A549 (cell line): ENCODE measurements around the gene SEC14L3. TPM values are rescaled to one million over a fixed set of nuclear protein-coding genes. Genes with fewer than 3 reads are reported as not detected.
A peak's percentile ranks its signal among the peaks of the same experiment; 100 is the strongest.

Experiments
- ATAC-seq, 2 experiments: fragments of 200-7000 bp in 1 of 2; fragments of >200 bp in 1 of 2; cut with Nextera tagmentation in 1 of 2; cut with Tn5 transposase in 1 of 2; 3 replicates each; pipeline versions ENCODE4 v1.8.0 to v1.9.1; 2018 to 2020; ENCODE audit warnings: mild to moderate bottlenecking in 1 of 2, moderate library complexity in 1 of 2
- CTCF ChIA-PET: fragments of 300-600 bp; sonication (Branson Sonifier 250); formaldehyde crosslinking; extraction: SDS; loops from one replicate; lab custom pipeline; 2021; ENCODE audit warnings: antibody characterized with exemption, inconsistent platforms; lab: Yijun Ruan, JAX
- POLR2A ChIA-PET: fragments of 350-600 bp; formaldehyde crosslinking; extraction: SDS; loops from one replicate; lab custom pipeline; 2021; ENCODE audit warnings: antibody characterized with exemption, inconsistent platforms; lab: Yijun Ruan, JAX
- DNase-seq, 2 experiments: peaks; one replicate each; pipeline versions ENCODE4 v3.0.0 to v3.0.0-alpha.2; 2011 to 2016; ENCODE audit warnings: low read depth in 1 of 2, low spot score in 1 of 2
- FAIRE-seq: peaks from 2 replicates; lab custom pipeline; 2011; peaks lifted over from hg19 to GRCh38; lab: Jason Lieb, UNC
- H3K27ac ChIP-seq, 2 experiments: fragments of >200 bp; sonication (Bioruptor Twin); formaldehyde crosslinking; 3 replicates each; pipeline ENCODE4 v1.5.1; 2016 to 2017
- H3K4me1 ChIP-seq: fragments of >200 bp; sonication (Bioruptor Twin); formaldehyde crosslinking; 3 replicates; pipeline ENCODE4 v1.6.1; 2016
- H3K4me2 ChIP-seq: fragments of >200 bp; sonication (Bioruptor Twin); formaldehyde crosslinking; 3 replicates; pipeline ENCODE4 v1.6.1; 2016
- H3K4me3 ChIP-seq: fragments of >200 bp; sonication (Bioruptor Twin); formaldehyde crosslinking; 3 replicates; pipeline ENCODE4 v1.5.1; 2016
- H3K9me3 ChIP-seq: fragments of >200 bp; sonication (Bioruptor Twin); formaldehyde crosslinking; 3 replicates; pipeline ENCODE4 v1.6.1; 2016
- ATOH8 ChIP-seq: fragments of 250-450 bp; sonication (Bioruptor Pico); IDR thresholded peaks from 2 replicates; pipeline ENCODE4 v1.5.0; 2020; ENCODE audit warnings: low read depth, mild to moderate bottlenecking, moderate library complexity
- BCL3 ChIP-seq: fragments of >200 bp; sonication (Bioruptor Twin); formaldehyde crosslinking; IDR thresholded peaks from 3 replicates; pipeline ENCODE4 v1.6.1; 2016
- CHD4 ChIP-seq: fragments of 200-600 bp; sonication (generic); IDR thresholded peaks from 2 replicates; pipeline ENCODE4 v1.6.1; 2016; ENCODE audit warnings: antibody characterized with exemption, mild to moderate bottlenecking, borderline replicate concordance
- EHMT2 ChIP-seq: fragments of 200-600 bp; sonication (generic); IDR thresholded peaks from 2 replicates; pipeline ENCODE4 v1.6.1; 2016; ENCODE audit warnings: antibody characterized with exemption, low read depth, mild to moderate bottlenecking, moderate library complexity
- ESRRA ChIP-seq: fragments of 150-350 bp; IDR thresholded peaks from 2 replicates; pipeline ENCODE4 v1.6.1; 2014; ENCODE audit warnings: mild to moderate bottlenecking, low read length, borderline replicate concordance
- FOSB ChIP-seq: fragments of 250-450 bp; sonication (Bioruptor Pico); IDR thresholded peaks from 2 replicates; pipeline ENCODE4 v1.5.0; 2020; ENCODE audit warnings: mild to moderate bottlenecking, moderate library complexity
- FOSL2 ChIP-seq, 2 experiments: fragments of 450-650 bp in 1 of 2; fragments of >200 bp in 1 of 2; sonication (Bioruptor Twin) in 1 of 2; formaldehyde crosslinking; IDR thresholded peaks; 2 replicates each; pipeline versions ENCODE4 v1.5.0 to v1.6.1; 2016 to 2020; ENCODE audit warnings: mild to moderate bottlenecking in 1 of 2, moderate library complexity in 1 of 2
- FOXS1 ChIP-seq: fragments of 250-450 bp; sonication (Bioruptor Pico); IDR thresholded peaks from 2 replicates; pipeline ENCODE4 v1.5.0; 2020; ENCODE audit warnings: mild to moderate bottlenecking, moderate library complexity
- HDAC2 ChIP-seq: fragments of 200-600 bp; sonication (generic); IDR thresholded peaks from 2 replicates; pipeline ENCODE4 v1.6.1; 2016
- HEYL ChIP-seq: fragments of 250-450 bp; sonication (Bioruptor Pico); IDR thresholded peaks from 2 replicates; pipeline ENCODE4 v1.8.0; 2021; ENCODE audit warnings: mild to moderate bottlenecking, moderate library complexity
- KDM1A ChIP-seq: fragments of 200-600 bp; sonication (generic); IDR thresholded peaks from 2 replicates; pipeline ENCODE4 v1.6.1; 2016; ENCODE audit warnings: low read depth, mild to moderate bottlenecking
- MAFK ChIP-seq: fragments of 450-650 bp; IDR thresholded peaks from 2 replicates; pipeline ENCODE4 v1.6.1; 2014; ENCODE audit not compliant: partially characterized antibody
- MAZ ChIP-seq: fragments of 150-350 bp; IDR thresholded peaks from 2 replicates; pipeline ENCODE4 v1.6.1; 2014; ENCODE audit warnings: antibody characterized with exemption, low read depth, low read length, borderline replicate concordance
- POLR2A ChIP-seq: IDR thresholded peaks from 2 replicates; pipeline ENCODE4 v1.6.1; 2012; ENCODE audit warnings: mild to moderate bottlenecking, low read length
- POLR2AphosphoS2 ChIP-seq: conservative IDR thresholded peaks from 2 replicates; pipeline ENCODE4 v1.6.1; 2012; ENCODE audit warnings: low read length, improper control_type of control experiment, inconsistent platforms
- RAD21 ChIP-seq, 2 experiments: fragments of >200 bp in 1 of 2; sonication (Bioruptor Twin) in 1 of 2; formaldehyde crosslinking in 1 of 2; IDR thresholded peaks in 1 of 2; conservative IDR thresholded peaks in 1 of 2; 2 replicates in 1 of 2; 3 replicates in 1 of 2; pipeline ENCODE4 v1.6.1; 2012 to 2018; ENCODE audit warnings: inconsistent platforms in 1 of 2
- RFX5 ChIP-seq: fragments of 450-650 bp; IDR thresholded peaks from 2 replicates; pipeline ENCODE4 v1.7.1; 2014; ENCODE audit warnings: antibody characterized with exemption, mild to moderate bottlenecking, moderate library complexity
- SMC3 ChIP-seq: fragments of >200 bp; sonication (Bioruptor Twin); formaldehyde crosslinking; IDR thresholded peaks from 3 replicates; pipeline ENCODE4 v1.6.1; 2018; ENCODE audit warnings: inconsistent platforms
- TFCP2L1 ChIP-seq: fragments of 250-450 bp; sonication (Bioruptor Pico); IDR thresholded peaks from 2 replicates; pipeline ENCODE4 v1.5.0; 2021; ENCODE audit warnings: mild to moderate bottlenecking
- WGBS: methylation state at CpG from one replicate; pipeline ENCODE4 v1.1.6; 2017; ENCODE audit errors: missing lambda C conversion rate; 5-methylcytosine and 5-hydroxymethylcytosine counted together
- polyA plus RNA-seq, 4 experiments: library from polyadenylated mRNA; depleted of rRNA in 3 of 4; stranded (reverse); fragments of >200 nt; fragmentation: RNase III in 1 of 4; extraction: RNeasy Plus Mini Kit Qiagen cat#74134 plus additional on column Dnase treatment in 1 of 4; gene quantifications; 2 replicates in 3 of 4; 3 replicates in 1 of 4; pipeline ENCODE4 v1.2.3, GENCODE V29; 2011 to 2017
- TF ChIP-seq, protein P1 (sequence below): fragments of 450-650 bp; IDR thresholded peaks from 2 replicates; pipeline ENCODE4 v1.6.1; 2014; ENCODE audit warnings: antibody characterized with exemption

SEC14L3 gene
- polyA plus RNA-seq, 2 of the 4 experiments (the other 2 are of a cell fraction) = 0.04 TPM; not detected in 1

DNA sequence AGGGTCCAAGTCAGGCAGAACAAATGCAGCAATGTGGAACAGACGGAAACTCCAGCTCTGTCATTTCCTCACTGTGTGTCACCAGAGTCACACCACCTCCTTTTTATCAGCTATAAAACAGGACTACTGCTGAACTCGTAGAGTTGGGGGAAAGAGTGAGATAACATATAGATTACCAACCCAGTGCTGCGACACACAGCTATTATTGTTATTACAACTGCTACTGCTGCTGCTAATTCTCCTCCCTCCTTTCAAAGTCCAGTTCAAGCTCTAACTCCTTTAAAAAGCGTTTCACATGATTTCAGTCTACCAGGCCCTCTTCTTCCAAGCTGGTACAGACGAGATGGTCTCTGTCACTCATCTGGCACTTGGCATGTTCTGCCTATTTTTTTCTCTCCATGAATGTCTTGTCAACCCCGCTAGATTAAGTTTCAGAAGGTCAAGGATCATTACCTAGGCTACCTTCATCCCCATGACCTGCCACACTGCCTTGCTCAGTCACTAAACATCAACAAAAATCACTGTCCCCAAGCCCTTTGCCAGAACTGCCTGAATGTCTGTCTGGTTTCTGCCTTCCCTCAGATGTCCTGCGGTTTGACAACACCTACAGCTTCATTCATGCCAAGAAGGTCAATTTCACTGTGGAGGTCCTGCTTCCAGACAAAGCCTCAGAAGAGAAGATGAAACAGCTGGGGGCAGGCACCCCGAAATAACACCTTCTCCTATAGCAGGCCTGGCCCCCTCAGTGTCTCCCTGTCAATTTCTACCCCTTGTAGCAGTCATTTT is 49.9 kb downstream of the SEC14L3 start:
- TF ChIP-seq CHD4 (no peak), POLR2AphosphoS2 (no peak)
- no peak for DNase-seq
- WGBS = 35% methylated on average over 8 of the region's 8 CpGs
- no peak for FAIRE-seq
- H3K27ac ChIP-seq = peak overlapping the region; percentile 97
- H3K4me3 ChIP-seq = peak overlapping the region; percentile 58; the same call in 2 of the 3 replicates
- no peaks in the 10 kb centered on the region for H3K9me3 ChIP-seq
- CTCF ChIA-PET = interaction anchor here (0.7 to 2.9 kb wide), 6 partner anchors 9 to 34 kb away, joined by 3 to 15 read pairs (median 4); partner anchors contain the start of genes RNF215 and SEC14L2
- H3K4me2 ChIP-seq = peak overlapping the region; percentile 87
- ATAC-seq = no peak
- H3K4me1 ChIP-seq = peaks cover 57% of the 10 kb centered on the region
- POLR2A ChIA-PET = interaction anchor here (1.3 to 3.1 kb wide), 3 partner anchors 8 to 35 kb away, joined by 6 to 12 read pairs (median 9); partner anchors contain the start of genes RNF215 and SEC14L2

GRCh38 chr22:30420347-30421125 is 51.3 kb downstream of the SEC14L3 start:
- H3K4me1 ChIP-seq = peaks cover 69% of the 10 kb centered on the region

DNA sequence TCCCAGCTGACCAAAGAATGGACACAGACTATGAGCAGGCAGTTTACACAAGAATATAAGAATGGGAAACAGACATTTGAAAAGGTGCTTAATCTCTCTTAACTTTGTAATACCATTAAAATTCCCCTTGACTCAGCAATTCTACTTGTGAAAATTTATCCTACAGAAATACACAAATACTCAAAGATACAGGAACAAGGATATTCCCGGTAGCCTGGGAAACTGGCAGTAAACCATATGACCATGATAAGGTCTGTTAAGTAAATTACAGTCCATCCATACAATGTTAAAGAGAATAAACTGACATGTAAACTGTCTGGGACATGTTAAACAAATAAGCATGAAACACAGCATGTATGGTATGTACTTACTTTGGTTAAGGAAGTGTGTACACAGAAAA is 55.0 kb downstream of the SEC14L3 start:
- no peak for ATAC-seq
- Histone ChIP-seq H3K4me1 (peaks cover 52% of the 10 kb centered on the region), H3K4me3 (no peak overlapping the region), H3K9me3 (no peaks in the 10 kb centered on the region)
- ChIA-PET POLR2A (no interaction called here), CTCF (no interaction called here)
- DNase-seq = no peak
- 86% methylated on average over 1 of the region's 1 CpG for WGBS
- FAIRE-seq = no peak
- TF ChIP-seq FOXS1 = no peak
- TF ChIP-seq MAFK = peak; percentile 85
- TF ChIP-seq FOSB (CRISPR knock-in tag) = no peak
- TF ChIP-seq, all 56 proteins: peak for 1
- Histone ChIP-seq H3K4me2 (peak overlapping the region; percentile 37; the same call in 2 of the 3 replicates), H3K27ac (peak overlapping the region; percentile 30 to 65; a peak in 5 of 6 replicates)

More at GRCh38 chr22:30420347-30421125, 51.3 kb downstream of the SEC14L3 start:
- no peak overlapping the region for H3K4me3 ChIP-seq
- TF ChIP-seq FOSL2 (IDR thresholded peaks at IDR 0.05) (no peak), FOSL2 (CRISPR knock-in tag; IDR thresholded peaks at IDR 0.05) (0 out of 2 replicates have a peak, but pooled peaks have one; percentile 10), RFX5 (no peak)
- peak overlapping the region; percentile 87 for H3K4me2 ChIP-seq
- no peak for FAIRE-seq
- ChIA-PET CTCF (interaction anchor here (1.1 to 1.8 kb wide), 2 partner anchors 7 to 13 kb away, joined by 3 to 5 read pairs; no protein-coding TSS in a partner anchor), POLR2A (no interaction called here)
- H3K9me3 ChIP-seq = no peaks in the 10 kb centered on the region
- ATAC-seq = no peak
- peak overlapping the region; percentile 97 for H3K27ac ChIP-seq
- WGBS = 38% methylated on average over 6 of the region's 6 CpGs
- DNase-seq = peak in 1 of 2 experiments; percentile 61

- CTCF ChIA-PET = no interaction called here
- peaks cover 47% of the 10 kb centered on the region for H3K4me1 ChIP-seq
- POLR2A ChIA-PET = no interaction called here
These were observed 55.4 kb downstream of the SEC14L3 start for GRCh38 chr22:30416403-30416802.

More at GRCh38 chr22:30416403-30416802, 55.4 kb downstream of the SEC14L3 start:
- Histone ChIP-seq H3K4me2 (peak overlapping the region; percentile 37; the same call in 2 of the 3 replicates), H3K9me3 (no peaks in the 10 kb centered on the region), H3K4me3 (no peak overlapping the region), H3K27ac (peak overlapping the region; percentile 30 to 65; a peak in 5 of 6 replicates)
- DNase-seq = peak in 1 of 2 experiments; percentile 46
- peak in 1 of 2 experiments; percentile 48; a peak in 2 of 6 replicates for ATAC-seq
- no peak for FAIRE-seq
- TF ChIP-seq ESRRA (no peak), TFCP2L1 (no peak), EHMT2 (no peak), HEYL (no peak), MAFK (no peak), HDAC2 (no peak), BCL3 (no peak), MAZ (no peak), SMC3 (no peak), POLR2A (no peak), KDM1A (no peak), ATOH8 (no peak), RAD21 (conservative IDR thresholded peaks at IDR 0.05 in 1 of 2, IDR thresholded peaks at IDR 0.05 in 1 of 2) (no peak)
- TF ChIP-seq, protein P1, sequence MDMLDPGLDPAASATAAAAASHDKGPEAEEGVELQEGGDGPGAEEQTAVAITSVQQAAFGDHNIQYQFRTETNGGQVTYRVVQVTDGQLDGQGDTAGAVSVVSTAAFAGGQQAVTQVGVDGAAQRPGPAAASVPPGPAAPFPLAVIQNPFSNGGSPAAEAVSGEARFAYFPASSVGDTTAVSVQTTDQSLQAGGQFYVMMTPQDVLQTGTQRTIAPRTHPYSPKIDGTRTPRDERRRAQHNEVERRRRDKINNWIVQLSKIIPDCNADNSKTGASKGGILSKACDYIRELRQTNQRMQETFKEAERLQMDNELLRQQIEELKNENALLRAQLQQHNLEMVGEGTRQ = no peak
- no CpG with 5 or more reads among the region's 2 CpGs for WGBS
